DMS 273 treated with DMSO at 0.1 percent for 48 hours (cell line): Measurements from ENCODE around the gene SHISA3.

Source experiments
- DNase-seq: peaks from one replicate; lab custom pipeline; 2025; lab: John Stamatoyannopoulos, UW

The SHISA3 gene

GRCh38 chr4:42391981-42392380 is 5.3 kb upstream of the SHISA3 start:
- DNase-seq = no peak

- no peak for DNase-seq
Measured at GRCh38 chr4:42392436-42392835, 4.9 kb upstream of the SHISA3 start.

GRCh38 chr4:42395595-42395994 is 1.7 kb upstream of the SHISA3 start:
- DNase-seq = no peak

DNA sequence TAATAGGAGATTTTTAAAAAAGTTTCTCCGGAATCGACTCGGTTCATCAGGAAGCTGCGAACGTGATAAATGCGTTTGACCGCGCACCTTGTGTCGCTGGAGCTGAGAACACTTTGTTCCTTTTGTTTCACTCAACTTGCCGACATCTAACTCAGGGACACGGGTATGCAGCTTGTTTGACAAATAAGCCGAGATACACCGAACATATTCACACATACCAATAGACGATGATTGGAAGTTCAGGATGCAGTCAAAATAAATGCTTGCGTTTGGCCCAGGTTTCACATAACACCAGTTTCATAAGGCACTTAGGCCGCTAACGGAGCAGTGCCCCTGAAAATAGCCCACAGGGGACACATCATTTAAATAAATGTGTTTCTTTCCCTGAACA is 932 bp upstream of the SHISA3 start:
- no peak for DNase-seq

DNA sequence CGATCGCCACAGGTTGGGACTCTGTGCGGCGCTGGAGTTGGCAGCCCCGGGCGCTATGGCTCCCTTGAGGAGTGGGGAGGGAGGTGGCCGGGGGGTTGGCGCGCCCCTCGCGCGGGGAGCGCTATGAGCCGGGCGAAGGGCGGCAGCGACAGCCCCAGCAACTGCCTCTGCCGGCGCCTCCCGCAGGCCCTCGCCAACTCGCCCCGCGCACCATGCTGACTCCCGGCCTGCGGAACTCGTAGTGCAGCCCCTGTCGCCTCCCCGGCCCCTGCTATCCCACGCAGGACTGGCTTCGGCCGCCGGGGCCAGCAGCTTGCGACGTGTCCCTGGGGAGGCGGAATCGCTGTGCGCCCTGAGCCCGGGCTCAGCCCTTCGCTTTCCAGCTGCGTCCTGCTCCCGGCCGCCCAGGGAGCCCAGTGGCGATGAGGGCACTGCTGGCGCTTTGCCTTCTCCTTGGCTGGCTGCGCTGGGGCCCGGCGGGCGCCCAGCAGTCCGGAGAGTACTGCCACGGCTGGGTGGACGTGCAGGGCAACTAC is 415 bp downstream of the SHISA3 start:
- DNase-seq = no peak

GRCh38 chr4:42398171-42398870 is 1.0 kb downstream of the SHISA3 start:
- DNase-seq = no peak

- no peak for DNase-seq
Measured at GRCh38 chr4:42398871-42399331, 1.6 kb downstream of the SHISA3 start.

- no peak for DNase-seq
Measured at GRCh38 chr4:42399393-42399792, 2.1 kb downstream of the SHISA3 start.

DNA sequence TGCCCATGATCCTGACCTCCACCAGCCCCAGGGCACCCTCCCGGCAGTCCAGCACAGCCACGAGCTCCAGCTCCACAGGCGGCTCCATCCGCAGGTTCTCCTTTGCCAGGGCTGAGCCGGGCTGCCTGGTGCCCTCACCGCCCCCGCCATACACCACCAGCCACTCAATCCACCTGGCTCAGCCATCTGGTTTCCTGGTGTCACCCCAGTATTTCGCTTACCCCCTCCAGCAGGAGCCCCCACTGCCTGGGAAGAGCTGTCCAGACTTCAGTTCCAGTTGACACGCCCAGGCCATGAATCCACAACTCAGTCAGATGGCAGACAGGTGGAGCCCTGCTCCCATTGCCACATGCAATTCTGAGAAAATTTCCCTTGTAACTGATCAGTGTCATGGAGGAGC is 3.9 kb downstream of the SHISA3 start:
- no peak for DNase-seq

- DNase-seq = no peak
Measured at GRCh38 chr4:42404001-42404400, 6.7 kb downstream of the SHISA3 start.

- no peak for DNase-seq
Measured at GRCh38 chr4:42410446-42410845, 13.2 kb downstream of the SHISA3 start.

DNA sequence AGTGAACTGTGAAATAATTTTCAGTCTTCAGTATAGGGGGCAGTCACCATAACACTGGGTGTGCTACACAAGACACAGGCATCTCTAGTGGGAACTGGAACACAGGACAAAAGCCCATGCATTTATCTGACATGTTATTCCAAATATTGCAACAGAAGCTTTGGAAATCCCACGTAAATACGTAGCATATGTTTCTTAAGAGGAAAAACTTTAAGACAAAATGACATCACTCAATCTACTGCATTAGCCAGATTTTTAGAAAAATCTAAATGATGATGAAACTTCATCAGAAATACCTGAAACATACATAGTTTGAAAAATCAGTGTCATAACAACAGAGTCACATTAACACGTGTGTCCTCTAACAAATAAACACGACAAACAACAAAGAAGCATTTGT is 14.5 kb downstream of the SHISA3 start:
- DNase-seq = no peak

GRCh38 chr4:42412251-42412650 is 15.0 kb downstream of the SHISA3 start:
- no peak for DNase-seq

GRCh38 chr4:42415281-42415680 is 18.0 kb downstream of the SHISA3 start:
- no peak for DNase-seq

DNA sequence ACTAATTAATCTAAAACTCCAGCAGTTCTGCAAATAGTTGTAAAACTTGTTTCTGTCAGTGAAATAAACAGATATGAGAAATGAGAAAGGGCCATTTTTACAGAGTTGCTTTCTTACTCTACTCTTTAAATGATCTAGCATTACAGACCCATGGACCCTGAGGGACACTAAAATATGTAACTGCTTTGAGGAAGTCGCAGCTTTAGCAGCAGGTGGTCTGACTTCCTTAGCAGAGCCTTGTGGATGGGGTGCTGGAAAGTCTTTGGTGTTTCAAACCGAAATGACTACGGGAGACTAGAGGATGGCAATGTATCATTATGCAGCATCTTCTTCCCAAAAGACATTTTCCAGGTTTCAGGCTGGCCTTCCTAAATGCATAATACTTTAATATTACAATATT is 18.7 kb downstream of the SHISA3 start:
- no peak for DNase-seq

- no peak for DNase-seq
Measured at GRCh38 chr4:42417550-42417949, 20.3 kb downstream of the SHISA3 start.

DNA sequence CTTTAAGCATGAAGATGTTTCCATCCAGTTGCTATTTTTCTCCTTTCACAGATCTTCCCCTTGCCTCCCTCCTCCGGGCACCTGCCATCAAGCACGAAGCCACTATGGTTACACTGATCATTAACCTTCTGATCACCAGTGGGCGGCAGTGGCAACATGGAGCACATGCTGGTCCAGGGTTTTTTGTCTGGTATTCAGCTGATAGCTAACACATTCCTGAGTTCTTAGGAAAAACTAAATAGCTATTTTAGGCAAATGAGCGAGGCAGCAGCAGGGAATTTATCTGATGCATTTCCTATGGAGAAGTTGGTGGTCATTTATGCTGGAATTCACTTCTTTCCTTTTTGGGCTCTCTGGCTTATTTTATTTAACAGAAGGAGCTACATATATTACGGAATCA is 22.9 kb downstream of the SHISA3 start:
- no peak for DNase-seq

- no peak for DNase-seq
Measured at GRCh38 chr4:42425146-42426065, 28.1 kb downstream of the SHISA3 start.

DNA sequence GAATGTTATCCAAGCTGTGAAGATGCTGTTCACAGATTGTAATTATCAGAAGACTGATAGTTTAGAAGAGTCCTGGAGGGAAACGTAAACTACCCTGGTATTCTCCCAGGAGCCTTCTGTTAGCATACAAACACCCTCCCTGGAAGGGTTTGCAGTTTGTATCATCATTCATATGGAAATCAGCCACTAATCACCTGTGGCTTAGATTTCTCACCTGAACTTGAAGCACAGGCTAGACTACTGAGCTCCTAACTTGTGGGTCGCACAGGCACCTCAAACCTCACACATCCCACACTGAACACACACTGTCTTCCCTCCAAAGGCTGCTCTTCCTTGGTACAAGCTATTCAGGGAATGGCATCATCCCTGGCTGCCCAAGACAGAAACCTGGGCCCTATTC is 30.7 kb downstream of the SHISA3 start:
- no peak for DNase-seq

DNA sequence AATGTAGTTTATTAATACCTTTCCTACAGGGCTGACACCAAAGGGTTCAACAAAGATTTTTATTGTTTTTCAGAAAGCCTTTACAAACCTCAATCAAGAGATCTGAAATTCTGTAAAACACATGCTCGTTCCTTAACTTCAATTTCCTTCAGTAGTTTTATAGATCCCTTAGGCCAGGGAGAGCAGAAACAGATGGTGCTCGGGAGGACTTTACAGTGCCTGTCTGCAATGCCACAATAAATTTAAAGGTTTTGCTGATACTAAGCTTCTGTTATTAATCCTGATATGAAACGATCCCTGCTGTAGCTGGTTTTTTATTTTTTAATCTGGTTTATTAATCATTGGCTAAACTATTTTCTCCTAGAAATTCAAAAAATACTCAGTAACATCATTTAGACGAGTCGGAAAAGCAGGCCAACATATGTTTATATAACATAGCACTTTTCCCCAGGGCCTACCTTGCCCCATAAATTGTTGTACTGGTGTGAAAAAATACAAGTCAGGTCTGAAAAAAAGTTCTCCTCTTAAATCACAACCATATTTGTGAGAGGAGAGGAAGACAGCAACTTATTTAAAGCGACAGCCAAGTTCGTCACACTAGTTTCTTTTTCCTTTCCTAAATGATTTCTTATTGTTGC is 39.8 kb downstream of the SHISA3 start:
- DNase-seq = no peak

DNA sequence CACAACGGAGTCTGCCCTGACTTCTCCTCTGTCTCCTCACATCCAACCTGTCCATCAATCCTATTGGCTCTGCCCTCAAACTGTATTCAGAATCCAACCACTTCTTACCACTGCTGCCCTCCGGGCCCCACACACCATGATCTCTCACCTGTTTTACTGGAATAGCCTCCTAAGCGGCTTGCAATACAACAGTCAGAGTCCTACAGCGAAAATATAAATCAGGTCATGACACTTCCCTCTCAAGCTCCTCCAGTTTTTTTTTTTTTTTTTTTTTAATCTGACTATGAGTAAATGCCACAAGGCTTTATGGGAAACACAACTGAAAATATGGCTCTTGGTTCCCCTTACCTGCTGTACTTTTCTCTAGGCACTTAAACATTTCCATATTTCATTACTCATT is 42.8 kb downstream of the SHISA3 start:
- no peak for DNase-seq

- no peak for DNase-seq
Measured at GRCh38 chr4:42442601-42443000, 45.3 kb downstream of the SHISA3 start.

DNA sequence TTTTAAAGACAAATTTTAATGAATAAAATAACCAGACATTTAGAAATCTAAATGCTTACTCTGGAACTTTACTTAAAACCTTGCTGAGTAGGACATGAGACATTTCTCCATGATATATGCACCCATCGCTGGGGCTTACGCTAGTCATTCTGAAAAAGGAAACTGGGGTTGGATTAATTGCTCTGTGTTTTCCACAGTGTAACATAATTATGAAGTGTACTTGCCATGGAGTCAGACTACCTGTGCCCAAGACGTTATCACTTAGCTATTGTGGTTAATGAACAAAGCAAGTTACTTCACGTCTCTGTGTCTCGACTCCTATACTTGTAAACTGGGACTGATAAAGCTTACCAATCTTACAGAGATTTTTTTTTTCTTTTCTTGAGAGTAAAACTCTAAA is 47.8 kb downstream of the SHISA3 start:
- no peak for DNase-seq
